Keratinocyte (primary cell): Measurements from ENCODE around the gene NUP153.

Source experiments
- CTCF ChIP-seq, 3 experiments: IDR thresholded peaks in 1 of 3; conservative IDR thresholded peaks in 1 of 3; optimal IDR thresholded peaks in 1 of 3; 2 replicates in 2 of 3; 3 replicates in 1 of 3; pipeline versions ENCODE3 to v1.5.1; 2011; ENCODE audit warnings: low read length in 3 of 3, mild to moderate bottlenecking in 3 of 3, moderate library complexity in 2 of 3, control low read depth in 1 of 3, inconsistent platforms in 1 of 3; ENCODE audit not compliant: insufficient read depth in 2 of 3; ENCODE audit errors: extremely low read depth in 1 of 3
- EZH2 ChIP-seq: IDR thresholded peaks from one replicate; pipeline ENCODE4 v1.6.1; 2012; ENCODE audit warnings: inconsistent platforms, mild to moderate bottlenecking, low read length, moderate library complexity

- TF ChIP-seq EZH2: no peak
- TF ChIP-seq CTCF (optimal IDR thresholded peaks at IDR 0.05 in 1 of 3, IDR thresholded peaks at IDR 0.05 in 1 of 3, conservative IDR thresholded peaks at IDR 0.05 in 1 of 3; ENCODE audit: extremely low read depth in 1 of 3, insufficient read depth in 2 of 3, low read length in 3 of 3): no peak
Measured at GRCh38 chr6:17724341-17724740, 17.6 kb upstream of the NUP153 start.
